HL-60 (cell line): ENCODE data around the gene ARMC7.

Source experiments
- DNase-seq, 2 experiments: peaks; one replicate each; pipeline ENCODE4 v3.0.0-alpha.2; 2010 to 2020; ENCODE audit warnings: low read depth in 1 of 2, low spot score in 1 of 2
- H3K27ac ChIP-seq: fragments of 250-450 bp; sonication (Bioruptor Pico); replicated peaks from 2 replicates; pipeline ENCODE4 v1.5.1; 2020; ENCODE audit warnings: mild to moderate bottlenecking, moderate library complexity
- H3K27me3 ChIP-seq: fragments of 250-450 bp; sonication (Bioruptor Pico); 2 replicates; pipeline ENCODE4 v1.5.1; 2021; ENCODE audit warnings: mild to moderate bottlenecking, moderate library complexity; ENCODE audit not compliant: insufficient read depth, poor library complexity, severe bottlenecking
- H3K4me3 ChIP-seq: replicated peaks from 2 replicates; pipeline ENCODE4 v1.5.1; 2011; ENCODE audit warnings: mild to moderate bottlenecking, control low read depth, low read length; ENCODE audit not compliant: insufficient read depth
- GABPA ChIP-seq: IDR thresholded peaks from 2 replicates; pipeline ENCODE4 v1.6.1; 2012; ENCODE audit warnings: low read depth
- POLR2AphosphoS5 ChIP-seq: IDR thresholded peaks from 2 replicates; pipeline ENCODE4 v1.6.1; 2012; ENCODE audit warnings: low read depth
- SPI1 ChIP-seq: IDR thresholded peaks from 2 replicates; pipeline ENCODE4 v1.6.1; 2012; ENCODE audit warnings: low read depth, mild to moderate bottlenecking, borderline replicate concordance
- TF ChIP-seq, protein P1 (sequence below): IDR thresholded peaks from 2 replicates; pipeline ENCODE4 v1.6.1; 2012; ENCODE audit warnings: low read depth; ENCODE audit not compliant: insufficient replicate concordance
- TF ChIP-seq, protein P2 (sequence below): IDR thresholded peaks from one replicate; pipeline ENCODE4 v1.5.1; 2011; ENCODE audit warnings: low read length, control low read depth, inconsistent platforms; ENCODE audit not compliant: insufficient read depth

ARMC7 gene

DNA sequence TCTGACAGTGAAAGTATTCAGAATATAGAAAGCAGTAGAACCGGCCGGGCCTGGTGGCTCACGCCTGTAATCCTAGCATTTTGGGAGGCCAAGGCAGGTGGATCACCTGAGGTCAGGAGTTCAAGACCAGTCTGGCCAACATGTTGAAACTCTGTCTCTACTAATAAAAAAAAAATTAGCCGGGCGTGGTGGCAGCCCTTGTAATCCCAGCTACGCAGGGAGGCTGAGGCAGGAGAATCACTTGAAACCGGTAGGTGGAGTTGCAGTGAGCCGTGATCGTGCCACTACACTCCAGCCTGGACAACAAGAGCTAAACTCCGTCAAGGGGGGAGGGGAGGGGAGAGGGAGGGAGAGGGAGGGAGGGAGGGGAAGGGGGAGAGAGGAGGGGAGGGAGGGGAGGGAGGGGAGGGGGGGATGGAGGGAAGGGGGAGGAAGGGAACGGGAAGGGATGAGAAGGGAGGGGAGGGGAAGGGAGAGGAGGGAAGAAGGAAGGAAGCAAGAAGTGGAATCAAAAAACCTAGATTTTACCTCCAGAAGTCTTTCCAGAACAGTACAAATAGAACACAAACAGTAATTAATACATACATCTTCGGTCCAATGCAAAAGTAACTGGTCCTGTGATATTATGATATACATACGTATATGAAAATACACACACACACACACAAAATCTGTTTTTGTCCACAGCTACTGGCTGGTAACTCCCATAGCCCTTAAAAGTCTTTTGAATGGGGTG, 32.6 kb downstream of the ARMC7 start:
- Histone ChIP-seq H3K4me3 (no peak overlapping the region), H3K27me3 (no peaks in the 10 kb centered on the region), H3K27ac (no peak overlapping the region)
- no peak for DNase-seq
- TF ChIP-seq SPI1 (no peak), POLR2AphosphoS5 (no peak), GABPA (no peak)
- TF ChIP-seq, protein P1, sequence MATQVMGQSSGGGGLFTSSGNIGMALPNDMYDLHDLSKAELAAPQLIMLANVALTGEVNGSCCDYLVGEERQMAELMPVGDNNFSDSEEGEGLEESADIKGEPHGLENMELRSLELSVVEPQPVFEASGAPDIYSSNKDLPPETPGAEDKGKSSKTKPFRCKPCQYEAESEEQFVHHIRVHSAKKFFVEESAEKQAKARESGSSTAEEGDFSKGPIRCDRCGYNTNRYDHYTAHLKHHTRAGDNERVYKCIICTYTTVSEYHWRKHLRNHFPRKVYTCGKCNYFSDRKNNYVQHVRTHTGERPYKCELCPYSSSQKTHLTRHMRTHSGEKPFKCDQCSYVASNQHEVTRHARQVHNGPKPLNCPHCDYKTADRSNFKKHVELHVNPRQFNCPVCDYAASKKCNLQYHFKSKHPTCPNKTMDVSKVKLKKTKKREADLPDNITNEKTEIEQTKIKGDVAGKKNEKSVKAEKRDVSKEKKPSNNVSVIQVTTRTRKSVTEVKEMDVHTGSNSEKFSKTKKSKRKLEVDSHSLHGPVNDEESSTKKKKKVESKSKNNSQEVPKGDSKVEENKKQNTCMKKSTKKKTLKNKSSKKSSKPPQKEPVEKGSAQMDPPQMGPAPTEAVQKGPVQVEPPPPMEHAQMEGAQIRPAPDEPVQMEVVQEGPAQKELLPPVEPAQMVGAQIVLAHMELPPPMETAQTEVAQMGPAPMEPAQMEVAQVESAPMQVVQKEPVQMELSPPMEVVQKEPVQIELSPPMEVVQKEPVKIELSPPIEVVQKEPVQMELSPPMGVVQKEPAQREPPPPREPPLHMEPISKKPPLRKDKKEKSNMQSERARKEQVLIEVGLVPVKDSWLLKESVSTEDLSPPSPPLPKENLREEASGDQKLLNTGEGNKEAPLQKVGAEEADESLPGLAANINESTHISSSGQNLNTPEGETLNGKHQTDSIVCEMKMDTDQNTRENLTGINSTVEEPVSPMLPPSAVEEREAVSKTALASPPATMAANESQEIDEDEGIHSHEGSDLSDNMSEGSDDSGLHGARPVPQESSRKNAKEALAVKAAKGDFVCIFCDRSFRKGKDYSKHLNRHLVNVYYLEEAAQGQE: no peak
- TF ChIP-seq, protein P2, sequence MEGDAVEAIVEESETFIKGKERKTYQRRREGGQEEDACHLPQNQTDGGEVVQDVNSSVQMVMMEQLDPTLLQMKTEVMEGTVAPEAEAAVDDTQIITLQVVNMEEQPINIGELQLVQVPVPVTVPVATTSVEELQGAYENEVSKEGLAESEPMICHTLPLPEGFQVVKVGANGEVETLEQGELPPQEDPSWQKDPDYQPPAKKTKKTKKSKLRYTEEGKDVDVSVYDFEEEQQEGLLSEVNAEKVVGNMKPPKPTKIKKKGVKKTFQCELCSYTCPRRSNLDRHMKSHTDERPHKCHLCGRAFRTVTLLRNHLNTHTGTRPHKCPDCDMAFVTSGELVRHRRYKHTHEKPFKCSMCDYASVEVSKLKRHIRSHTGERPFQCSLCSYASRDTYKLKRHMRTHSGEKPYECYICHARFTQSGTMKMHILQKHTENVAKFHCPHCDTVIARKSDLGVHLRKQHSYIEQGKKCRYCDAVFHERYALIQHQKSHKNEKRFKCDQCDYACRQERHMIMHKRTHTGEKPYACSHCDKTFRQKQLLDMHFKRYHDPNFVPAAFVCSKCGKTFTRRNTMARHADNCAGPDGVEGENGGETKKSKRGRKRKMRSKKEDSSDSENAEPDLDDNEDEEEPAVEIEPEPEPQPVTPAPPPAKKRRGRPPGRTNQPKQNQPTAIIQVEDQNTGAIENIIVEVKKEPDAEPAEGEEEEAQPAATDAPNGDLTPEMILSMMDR: no peak

DNA sequence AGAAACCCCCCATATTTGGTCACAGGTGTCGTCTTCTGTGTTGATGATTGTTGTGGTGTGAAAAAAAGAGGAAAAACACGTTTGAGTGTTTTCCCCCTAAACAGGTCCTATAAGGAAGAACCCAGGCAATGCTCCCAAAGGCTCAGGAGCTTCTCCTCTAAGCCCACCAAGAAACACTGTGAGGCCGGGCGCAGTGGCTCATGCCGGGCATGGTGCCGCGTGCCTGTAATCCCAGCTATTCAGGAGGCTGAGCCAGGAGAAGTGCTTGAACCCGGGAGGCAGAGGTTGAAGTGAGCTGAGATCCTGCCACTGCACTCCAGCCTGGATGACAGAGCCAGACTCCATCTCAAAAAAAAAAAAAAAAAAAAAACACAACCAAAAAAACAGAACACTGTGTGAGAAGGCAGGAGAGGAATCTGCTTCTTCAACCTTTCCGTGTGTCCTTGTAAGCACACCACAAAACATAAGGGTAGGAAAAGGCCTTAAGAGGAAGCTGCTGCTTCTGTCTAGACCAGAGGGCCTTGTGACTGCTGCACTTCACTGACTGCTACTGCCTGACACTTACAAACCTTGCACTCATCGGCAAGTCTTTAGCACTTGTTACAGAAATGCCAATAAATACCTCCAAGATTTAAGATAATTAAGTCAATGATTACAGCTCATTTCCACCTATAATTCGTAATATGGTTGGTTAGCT, 35.2 kb downstream of the ARMC7 start:
- H3K4me3 ChIP-seq: no peak overlapping the region
- H3K27me3 ChIP-seq: no peaks in the 10 kb centered on the region
- TF ChIP-seq, protein P1: no peak
- TF ChIP-seq SPI1 (no peak), GABPA (no peak), POLR2AphosphoS5 (no peak)
- TF ChIP-seq, protein P2: no peak
- DNase-seq: no peak
- H3K27ac ChIP-seq: no peak overlapping the region

DNA sequence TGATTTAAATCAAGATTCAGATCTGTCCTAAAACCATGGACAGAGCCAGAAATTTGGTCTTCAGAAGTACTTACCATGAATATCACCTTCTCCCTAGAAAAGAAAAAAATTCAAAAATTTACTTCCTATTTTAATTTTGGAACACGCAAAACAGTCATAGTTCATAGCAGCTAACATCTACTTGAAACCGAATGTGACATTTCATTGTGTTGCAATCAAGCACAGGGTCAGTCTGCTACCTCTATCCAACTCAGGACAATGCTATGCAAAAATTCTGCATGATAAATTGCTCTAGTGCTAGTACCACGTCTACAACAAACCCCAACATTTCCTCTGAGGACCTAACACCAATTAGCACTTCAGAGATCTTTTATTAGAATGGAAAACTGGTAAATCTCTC, 36.8 kb downstream of the ARMC7 start:
- no peak for DNase-seq
- Histone ChIP-seq H3K27me3 (no peaks in the 10 kb centered on the region), H3K27ac (no peak overlapping the region), H3K4me3 (no peak overlapping the region)
- TF ChIP-seq GABPA: no peak
- TF ChIP-seq, protein P1: no peak
- TF ChIP-seq, protein P2: no peak
